SK-N-SH (cell line): ENCODE data around the gene MYH10. TPM values are rescaled to one million over a fixed set of nuclear protein-coding genes. Genes with fewer than 3 reads are reported as not detected.

Source experiments
- CTCF ChIA-PET: fragments of 300-600, 350-600 bp; formaldehyde crosslinking; extraction: SDS; loops from one replicate; lab custom pipeline; 2021; lab: Yijun Ruan, JAX
- POLR2A ChIA-PET: fragments of 350-600 bp; sonication (Branson Sonifier 250); formaldehyde crosslinking; extraction: SDS; loops from one replicate; lab custom pipeline; 2020; ENCODE audit warnings: antibody characterized with exemption, inconsistent platforms; lab: Yijun Ruan, JAX
- DNase-seq: peaks from one replicate; pipeline ENCODE4 v3.0.0; 2012
- H2AFZ ChIP-seq: fragments of 200-600 bp; sonication (generic); 2 replicates; pipeline ENCODE4 v1.8.1; 2016; ENCODE audit warnings: antibody characterized with exemption, mild to moderate bottlenecking, low read depth
- H3F3A ChIP-seq: fragments of 200-600 bp; sonication (generic); replicated peaks from 2 replicates; pipeline ENCODE3; 2016; ENCODE audit warnings: antibody characterized with exemption, mild to moderate bottlenecking; ENCODE audit not compliant: insufficient read depth
- H3K27ac ChIP-seq, 2 experiments: fragments of 200-500 bp in 1 of 2; fragments of 200-600 bp in 1 of 2; sonication (Bioruptor generic) in 1 of 2; sonication (generic), shearing (Covaris generic) in 1 of 2; 2 replicates each; pipeline versions ENCODE4 v1.5.1 to v1.6.1; 2014 to 2016; ENCODE audit warnings: low read depth in 2 of 2, inconsistent platforms in 1 of 2, low read length in 1 of 2, mild to moderate bottlenecking in 1 of 2, mixed read lengths in 1 of 2
- H3K27me3 ChIP-seq: fragments of 200-600 bp; sonication (generic), shearing (Covaris generic); 2 replicates; pipeline ENCODE4 v1.6.1; 2016; ENCODE audit warnings: mixed run types; ENCODE audit not compliant: insufficient read depth
- H3K36me3 ChIP-seq, 2 experiments: fragments of 200-500 bp in 1 of 2; fragments of 200-600 bp in 1 of 2; sonication (Bioruptor generic) in 1 of 2; sonication (generic) in 1 of 2; replicated peaks in 1 of 2; 2 replicates each; pipeline versions ENCODE3 to v1.5.1; 2014 to 2016; ENCODE audit warnings: low read length in 1 of 2, mild to moderate bottlenecking in 1 of 2; ENCODE audit not compliant: insufficient read depth in 2 of 2, control insufficient read depth in 1 of 2
- H3K4me1 ChIP-seq, 2 experiments: fragments of 200-500 bp in 1 of 2; fragments of 200-600 bp in 1 of 2; sonication (Bioruptor generic) in 1 of 2; sonication (generic), shearing (Covaris generic) in 1 of 2; 2 replicates each; pipeline versions ENCODE4 v1.5.1 to v1.6.1; 2014 to 2016; ENCODE audit warnings: low read depth in 1 of 2, low read length in 1 of 2, mixed run types in 1 of 2; ENCODE audit not compliant: insufficient read depth in 2 of 2, control insufficient read depth in 1 of 2
- H3K4me2 ChIP-seq: fragments of 200-600 bp; sonication (generic), shearing (Covaris generic); 2 replicates; pipeline ENCODE4 v1.6.1; 2017; ENCODE audit warnings: mixed run types
- H3K4me3 ChIP-seq, 2 experiments: fragments of 200-500 bp in 1 of 2; fragments of 200-600 bp in 1 of 2; sonication (Bioruptor generic) in 1 of 2; sonication (generic), shearing (Covaris generic) in 1 of 2; 2 replicates each; pipeline versions ENCODE4 v1.5.1 to v1.8.1; 2014 to 2016; ENCODE audit warnings: low read depth in 2 of 2, inconsistent platforms in 1 of 2, low read length in 1 of 2, mild to moderate bottlenecking in 1 of 2, mixed read lengths in 1 of 2, moderate library complexity in 1 of 2
- H3K79me2 ChIP-seq: fragments of 200-600 bp; sonication (generic); 2 replicates; pipeline ENCODE4 v1.8.1; 2017; ENCODE audit warnings: mild to moderate bottlenecking; ENCODE audit not compliant: insufficient read depth
- H3K9ac ChIP-seq: fragments of 200-600 bp; sonication (generic); 2 replicates; pipeline ENCODE4 v1.6.1; 2017; ENCODE audit warnings: mixed run types
- H3K9me2 ChIP-seq: fragments of 200-600 bp; sonication (generic); 2 replicates; pipeline ENCODE4 v1.6.1; 2017; ENCODE audit warnings: mixed run types
- H3K9me3 ChIP-seq: fragments of 200-600 bp; sonication (generic); 2 replicates; pipeline ENCODE4 v1.6.1; 2017; ENCODE audit warnings: mixed run types, mild to moderate bottlenecking, moderate library complexity
- H4K20me1 ChIP-seq: fragments of 200-600 bp; sonication (generic); 2 replicates; pipeline ENCODE4 v1.6.1; 2017; ENCODE audit warnings: mild to moderate bottlenecking, mixed run types; ENCODE audit not compliant: insufficient read depth
- CTCF ChIP-seq: fragments of 200-600 bp; sonication (generic); IDR thresholded peaks from 2 replicates; pipeline ENCODE4 v1.6.1; 2017; ENCODE audit warnings: antibody characterized with exemption, mild to moderate bottlenecking, moderate library complexity
- ELF1 ChIP-seq: IDR thresholded peaks from 2 replicates; pipeline ENCODE4 v1.4.0; 2012
- EP300 ChIP-seq, 2 experiments: IDR thresholded peaks; 2 replicates each; pipeline versions ENCODE4 v1.4.0 to v1.6.1; 2012; ENCODE audit warnings: borderline replicate concordance in 1 of 2, low read depth in 1 of 2, low read length in 1 of 2
- EZH2phosphoT487 ChIP-seq: fragments of 200-600 bp; sonication (generic); IDR thresholded peaks from 2 replicates; pipeline ENCODE4 v1.6.1; 2017; ENCODE audit warnings: low read depth, mixed run types, mild to moderate bottlenecking, antibody characterized with exemption, moderate library complexity, borderline replicate concordance
- FOSL2 ChIP-seq: IDR thresholded peaks from 2 replicates; pipeline ENCODE4 v1.4.0; 2012; ENCODE audit warnings: low read depth, mild to moderate bottlenecking, moderate library complexity, borderline replicate concordance
- FOXJ3 ChIP-seq: sonication (generic); formaldehyde crosslinking; IDR thresholded peaks from 2 replicates; pipeline ENCODE4 v1.5.1; 2020; ENCODE audit warnings: mild to moderate bottlenecking, missing genetic modification reagents
- IRF3 ChIP-seq: fragments of 150-350 bp; IDR thresholded peaks from 2 replicates; pipeline ENCODE4 v1.6.1; 2016; ENCODE audit warnings: mild to moderate bottlenecking, low read depth, low read length
- JUND ChIP-seq: IDR thresholded peaks from 2 replicates; pipeline ENCODE4 v1.4.0; 2012
- NFIC ChIP-seq: IDR thresholded peaks from 2 replicates; pipeline ENCODE4 v1.4.0; 2012; ENCODE audit warnings: borderline replicate concordance
- PBX3 ChIP-seq: IDR thresholded peaks from 2 replicates; pipeline ENCODE4; 2012
- RFX5 ChIP-seq: IDR thresholded peaks from 2 replicates; pipeline ENCODE4 v1.6.1; 2012; ENCODE audit warnings: mild to moderate bottlenecking, improper control_type of control experiment, low read length
- SMC3 ChIP-seq: IDR thresholded peaks from 2 replicates; pipeline ENCODE4 v1.6.1; 2012; ENCODE audit warnings: low read depth, low read length, improper control_type of control experiment
- TCF12 ChIP-seq: IDR thresholded peaks from 2 replicates; pipeline ENCODE4 v1.4.0; 2012
- WGBS: methylation state at CpG from one replicate; pipeline ENCODE4 v1.1.6; 2017; ENCODE audit warnings: low lambda C conversion rate; 5-methylcytosine and 5-hydroxymethylcytosine counted together
- polyA plus RNA-seq, 3 experiments: library from polyadenylated mRNA; depleted of rRNA; stranded (reverse); fragments of >200 nt; gene quantifications; 2 replicates each; pipeline ENCODE4 v1.2.3, GENCODE V29; 2012
- TF ChIP-seq, protein P1 (sequence below): IDR thresholded peaks from 2 replicates; pipeline ENCODE4 v1.4.0; 2012; ENCODE audit warnings: low read depth, borderline replicate concordance

MYH10 gene
- polyA plus RNA-seq, 1 of the 3 experiments (the other 2 are of a cell fraction), result 64.2 TPM

- Histone ChIP-seq H2AFZ (no peak overlapping the region), H3K36me3 (peaks cover 52 to 68% of the 10 kb centered on the region in 2 experiments), H4K20me1 (no peaks in the 10 kb centered on the region), H3K9ac (no peak overlapping the region), H3F3A (no peaks in the 10 kb centered on the region), H3K4me3 (no peak overlapping the region), H3K4me1 (no peaks in the 10 kb centered on the region), H3K4me2 (no peak overlapping the region), H3K9me2 (no peaks in the 10 kb centered on the region), H3K9me3 (no peaks in the 10 kb centered on the region), H3K27ac (no peak overlapping the region), H3K27me3 (no peaks in the 10 kb centered on the region), H3K79me2 (no peaks in the 10 kb centered on the region)
- no peak for DNase-seq
- no peak for TF ChIP-seq ELF1
- no peak for TF ChIP-seq RFX5
- TF ChIP-seq TCF12, result no peak
- TF ChIP-seq PBX3, result no peak
- no peak for TF ChIP-seq JUND
- TF ChIP-seq, protein P1, sequence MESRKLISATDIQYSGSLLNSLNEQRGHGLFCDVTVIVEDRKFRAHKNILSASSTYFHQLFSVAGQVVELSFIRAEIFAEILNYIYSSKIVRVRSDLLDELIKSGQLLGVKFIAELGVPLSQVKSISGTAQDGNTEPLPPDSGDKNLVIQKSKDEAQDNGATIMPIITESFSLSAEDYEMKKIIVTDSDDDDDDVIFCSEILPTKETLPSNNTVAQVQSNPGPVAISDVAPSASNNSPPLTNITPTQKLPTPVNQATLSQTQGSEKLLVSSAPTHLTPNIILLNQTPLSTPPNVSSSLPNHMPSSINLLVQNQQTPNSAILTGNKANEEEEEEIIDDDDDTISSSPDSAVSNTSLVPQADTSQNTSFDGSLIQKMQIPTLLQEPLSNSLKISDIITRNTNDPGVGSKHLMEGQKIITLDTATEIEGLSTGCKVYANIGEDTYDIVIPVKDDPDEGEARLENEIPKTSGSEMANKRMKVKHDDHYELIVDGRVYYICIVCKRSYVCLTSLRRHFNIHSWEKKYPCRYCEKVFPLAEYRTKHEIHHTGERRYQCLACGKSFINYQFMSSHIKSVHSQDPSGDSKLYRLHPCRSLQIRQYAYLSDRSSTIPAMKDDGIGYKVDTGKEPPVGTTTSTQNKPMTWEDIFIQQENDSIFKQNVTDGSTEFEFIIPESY, result no peak
- no peak for TF ChIP-seq FOSL2
- no peak for TF ChIP-seq SMC3
- no peak for TF ChIP-seq NFIC
- ChIA-PET CTCF (interaction anchor here (0.7 kb wide), 1 partner anchor 212 kb away, joined by 3 read pairs; no protein-coding TSS in a partner anchor), POLR2A (no interaction called here)
- WGBS, result 95% methylated on average over 9 of the region's 9 CpGs
Measured at GRCh38 chr17:8534498-8535188, 95.9 kb downstream of the MYH10 start.

GRCh38 chr17:8532021-8532420 is 98.5 kb downstream of the MYH10 start:
- H3K4me2 ChIP-seq, result no peak overlapping the region
- no peaks in the 10 kb centered on the region for H3F3A ChIP-seq
- H3K4me1 ChIP-seq, result no peaks in the 10 kb centered on the region
- H3K9me2 ChIP-seq, result no peaks in the 10 kb centered on the region
- no peaks in the 10 kb centered on the region for H3K9me3 ChIP-seq
- no peaks in the 10 kb centered on the region for H4K20me1 ChIP-seq
- H2AFZ ChIP-seq, result no peak overlapping the region
- H3K36me3 ChIP-seq, result peaks cover 58 to 75% of the 10 kb centered on the region in 2 experiments
- H3K27ac ChIP-seq, result no peak overlapping the region; a peak in 1 of 4 replicates
- CTCF ChIA-PET, result interaction anchor here (1.3 kb wide), 1 partner anchor 214 kb away, joined by 6 read pairs; no protein-coding TSS in a partner anchor
- no peak overlapping the region for H3K4me3 ChIP-seq
- H3K79me2 ChIP-seq, result no peaks in the 10 kb centered on the region
- no peak for DNase-seq
- no peak overlapping the region for H3K9ac ChIP-seq
- 77% methylated on average over 3 of the region's 3 CpGs for WGBS
- H3K27me3 ChIP-seq, result no peaks in the 10 kb centered on the region
- POLR2A ChIA-PET, result no interaction called here
- TF ChIP-seq EP300 (IDR thresholded peaks at IDR 0.05; ENCODE audit: borderline replicate concordance in 1 of 2, low read depth in 1 of 2, low read length in 1 of 2) (no peak), EZH2phosphoT487 (no peak), IRF3 (no peak), CTCF (no peak), TCF12 (no peak), FOXJ3 (CRISPR knock-in tag) (no peak)
- TF ChIP-seq, protein P1, result no peak
